Smooth muscle cell (in vitro differentiated cells): ENCODE data around the gene EFNA4. TPM values are rescaled to one million over a fixed set of nuclear protein-coding genes. Genes with fewer than 3 reads are reported as not detected.
"Not testable (repeated sequence)": the region's sequence is repeated elsewhere in the genome, so short reads cannot be mapped to it uniquely, and the experiment has no call there.

Experiments
- DNase-seq: peaks from one replicate; lab custom pipeline; 2025; ENCODE audit not compliant: unreplicated experiment; lab: John Stamatoyannopoulos, UW
- H2AFZ ChIP-seq: fragments of 200-600 bp; sonication (generic); 2 replicates; pipeline ENCODE4 v1.6.0; 2016; ENCODE audit warnings: antibody characterized with exemption, low read depth, mild to moderate bottlenecking
- H3F3A ChIP-seq: fragments of 200-600 bp; sonication (generic); 2 replicates; pipeline ENCODE4 v1.6.0; 2017; ENCODE audit warnings: antibody characterized with exemption, low read depth
- H3K27ac ChIP-seq: fragments of 200-600 bp; sonication (generic); 2 replicates; pipeline ENCODE4 v1.5.1; 2016; ENCODE audit warnings: low read depth, mild to moderate bottlenecking
- H3K27me3 ChIP-seq: fragments of 200-600 bp; sonication (generic); 2 replicates; pipeline ENCODE4 v1.6.1; 2016; ENCODE audit warnings: low read depth, mild to moderate bottlenecking
- H3K36me3 ChIP-seq: fragments of 200-600 bp; sonication (generic); 2 replicates; pipeline ENCODE4 v1.5.1; 2016; ENCODE audit warnings: low read depth
- H3K4me1 ChIP-seq: fragments of 200-600 bp; sonication (generic); 2 replicates; pipeline ENCODE4 v1.5.1; 2016; ENCODE audit warnings: low read depth
- H3K4me2 ChIP-seq: fragments of 200-600 bp; sonication (generic); 2 replicates; pipeline ENCODE4 v1.6.0; 2016; ENCODE audit warnings: mild to moderate bottlenecking
- H3K4me3 ChIP-seq: fragments of 200-600 bp; sonication (generic); 2 replicates; pipeline ENCODE4 v1.5.1; 2016; ENCODE audit warnings: mild to moderate bottlenecking
- H3K79me2 ChIP-seq: fragments of 200-600 bp; sonication (generic); 2 replicates; pipeline ENCODE4 v1.6.0; 2016; ENCODE audit warnings: low read depth, mild to moderate bottlenecking
- H3K9ac ChIP-seq: fragments of 200-600 bp; sonication (generic); 2 replicates; pipeline ENCODE4 v1.6.0; 2016; ENCODE audit warnings: low read depth
- H3K9me3 ChIP-seq: fragments of 200-600 bp; sonication (generic); replicated peaks from 2 replicates; pipeline ENCODE4 v1.5.1; 2016; ENCODE audit warnings: low read depth
- H4K20me1 ChIP-seq: fragments of 200-600 bp; sonication (generic); 2 replicates; pipeline ENCODE4 v1.6.0; 2016; ENCODE audit warnings: low read depth
- WGBS: methylation state at CpG from one replicate; pipeline ENCODE4 v1.1.7; 2016; ENCODE audit warnings: low lambda C conversion rate; 5-methylcytosine and 5-hydroxymethylcytosine counted together
- polyA plus RNA-seq: library from polyadenylated mRNA; unstranded; fragments of >200 nt; fragmentation: Nextera tagmentation; extraction: Ambion mirVana; gene quantifications from 2 replicates; pipeline ENCODE4 v1.2.1, GENCODE V29; 2016
- total RNA-seq: library from RNA; depleted of rRNA; stranded (reverse); fragments of >200 nt; gene quantifications from 2 replicates; pipeline ENCODE4 v1.2.3, GENCODE V29; 2014
- TF ChIP-seq, protein P1 (sequence below): fragments of 200-600 bp; sonication (generic); IDR thresholded peaks from 2 replicates; pipeline ENCODE4 v1.5.1; 2017; ENCODE audit warnings: borderline replicate concordance, mild to moderate bottlenecking, antibody characterized with exemption; ENCODE audit not compliant: insufficient read depth, poor library complexity, severe bottlenecking

EFNA4 gene
- total and polyA plus RNA-seq, 2 experiments from 2014 or later, result 18.1 to 27.6 TPM

DNA sequence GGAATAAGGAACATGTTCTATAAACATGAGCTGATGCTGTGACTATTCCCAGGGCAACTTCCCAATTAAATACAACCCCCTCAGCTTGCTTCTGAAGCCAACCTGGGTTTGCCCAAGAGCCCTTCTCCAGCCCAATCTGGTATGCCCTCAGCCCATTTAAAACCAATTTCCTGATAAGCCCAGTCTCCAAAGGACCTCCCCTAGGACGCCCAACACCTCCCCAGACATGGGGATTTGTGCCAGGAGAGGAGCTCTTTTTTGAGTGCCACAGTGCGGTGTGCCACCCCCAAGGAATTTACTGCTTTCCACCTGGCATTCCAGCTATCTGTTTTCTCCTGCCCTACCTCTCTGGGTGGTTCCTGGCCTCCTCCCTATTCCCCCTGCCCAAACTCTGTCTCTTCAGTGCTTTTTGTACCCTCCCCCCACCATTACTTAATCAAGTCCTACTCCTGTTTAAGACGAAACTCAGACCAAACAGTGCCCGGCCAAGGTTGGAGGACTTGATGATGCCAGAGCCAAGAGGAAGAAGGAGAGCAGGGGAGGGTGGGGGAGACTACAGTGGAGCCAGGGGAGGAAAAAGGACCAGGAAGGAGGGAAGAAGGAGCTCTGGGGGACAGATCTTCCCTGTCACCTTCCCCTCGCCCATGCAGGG is 52.7 kb downstream of the EFNA4 start:
- H3K79me2 ChIP-seq, result no peaks in the 10 kb centered on the region
- H4K20me1 ChIP-seq, result no peaks in the 10 kb centered on the region
- no peaks in the 10 kb centered on the region for H3K36me3 ChIP-seq
- no peak overlapping the region for H3K4me2 ChIP-seq
- H3K4me3 ChIP-seq, result no peak overlapping the region
- H3K27ac ChIP-seq, result no peak overlapping the region
- H2AFZ ChIP-seq, result no peak overlapping the region
- 78% methylated on average over 4 of the region's 5 CpGs for WGBS
- no peaks in the 10 kb centered on the region for H3F3A ChIP-seq
- H3K9ac ChIP-seq, result no peak overlapping the region
- DNase-seq, result no peak
- no peaks in the 10 kb centered on the region for H3K4me1 ChIP-seq
- H3K27me3 ChIP-seq, result peaks cover 6% of the 10 kb centered on the region
- H3K9me3 ChIP-seq, result no peaks in the 10 kb centered on the region
- TF ChIP-seq, protein P1, sequence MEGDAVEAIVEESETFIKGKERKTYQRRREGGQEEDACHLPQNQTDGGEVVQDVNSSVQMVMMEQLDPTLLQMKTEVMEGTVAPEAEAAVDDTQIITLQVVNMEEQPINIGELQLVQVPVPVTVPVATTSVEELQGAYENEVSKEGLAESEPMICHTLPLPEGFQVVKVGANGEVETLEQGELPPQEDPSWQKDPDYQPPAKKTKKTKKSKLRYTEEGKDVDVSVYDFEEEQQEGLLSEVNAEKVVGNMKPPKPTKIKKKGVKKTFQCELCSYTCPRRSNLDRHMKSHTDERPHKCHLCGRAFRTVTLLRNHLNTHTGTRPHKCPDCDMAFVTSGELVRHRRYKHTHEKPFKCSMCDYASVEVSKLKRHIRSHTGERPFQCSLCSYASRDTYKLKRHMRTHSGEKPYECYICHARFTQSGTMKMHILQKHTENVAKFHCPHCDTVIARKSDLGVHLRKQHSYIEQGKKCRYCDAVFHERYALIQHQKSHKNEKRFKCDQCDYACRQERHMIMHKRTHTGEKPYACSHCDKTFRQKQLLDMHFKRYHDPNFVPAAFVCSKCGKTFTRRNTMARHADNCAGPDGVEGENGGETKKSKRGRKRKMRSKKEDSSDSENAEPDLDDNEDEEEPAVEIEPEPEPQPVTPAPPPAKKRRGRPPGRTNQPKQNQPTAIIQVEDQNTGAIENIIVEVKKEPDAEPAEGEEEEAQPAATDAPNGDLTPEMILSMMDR, result no peak

DNA sequence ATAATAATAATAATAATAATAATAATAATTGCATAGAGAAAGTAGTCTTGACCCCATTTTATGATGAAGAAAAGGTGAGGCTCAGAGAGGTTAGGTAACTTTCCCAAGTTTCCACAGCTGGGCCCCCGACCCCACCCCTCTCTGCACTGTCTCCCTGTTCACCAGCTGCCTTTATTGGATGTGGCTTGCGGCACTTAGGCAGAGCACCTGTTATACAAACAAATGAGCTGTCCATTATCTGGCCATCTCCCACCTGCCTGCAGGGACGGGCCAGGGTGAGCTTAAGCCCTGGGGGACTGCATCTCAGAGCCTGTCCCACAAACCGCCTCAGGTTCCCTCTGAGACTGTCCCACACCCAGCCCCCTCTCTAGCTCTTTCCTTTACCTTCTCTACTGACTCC is 54.1 kb downstream of the EFNA4 start:
- Histone ChIP-seq H3K36me3 (no peaks in the 10 kb centered on the region), H3F3A (no peaks in the 10 kb centered on the region), H4K20me1 (no peaks in the 10 kb centered on the region), H3K9ac (no peak overlapping the region), H3K27me3 (peaks cover 6% of the 10 kb centered on the region), H3K4me2 (no peak overlapping the region), H3K79me2 (no peaks in the 10 kb centered on the region), H3K4me3 (no peak overlapping the region), H2AFZ (no peak overlapping the region), H3K4me1 (no peaks in the 10 kb centered on the region), H3K9me3 (no peaks in the 10 kb centered on the region), H3K27ac (no peak overlapping the region)
- WGBS, result 58% methylated on average over 4 of the region's 4 CpGs
- DNase-seq, result no peak
- TF ChIP-seq, protein P1, result no peak

DNA sequence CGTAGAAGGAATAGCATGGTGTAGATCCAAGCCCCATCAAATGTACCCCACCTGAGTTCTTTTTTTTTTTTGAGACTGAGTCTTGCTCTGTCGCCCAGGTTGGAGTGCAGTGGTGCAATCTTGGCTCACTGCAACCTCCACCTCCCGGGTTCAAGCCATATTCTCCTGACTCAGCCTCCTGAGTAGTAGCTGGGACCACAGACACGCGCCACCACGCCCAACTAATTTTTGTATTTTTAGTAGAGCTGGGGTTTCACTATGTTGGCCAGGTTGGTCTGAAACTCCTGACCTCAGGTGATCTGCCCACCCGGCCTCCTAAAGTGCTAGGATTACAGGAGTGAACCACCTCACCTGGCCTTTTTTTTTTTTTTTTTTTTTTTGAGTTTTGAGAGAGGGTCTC is 54.5 kb downstream of the EFNA4 start:
- H4K20me1 ChIP-seq, H3K36me3 ChIP-seq, DNase-seq, H3K27me3 ChIP-seq, H3K4me3 ChIP-seq, H3K4me2 ChIP-seq, H3F3A ChIP-seq, H3K4me1 ChIP-seq, H3K9me3 ChIP-seq, H3K27ac ChIP-seq, H3K79me2 ChIP-seq, H3K9ac ChIP-seq, H2AFZ ChIP-seq: not testable (repeated sequence)
- WGBS, result 87% methylated on average over 7 of the region's 7 CpGs

Other genes with a start within 250 kb of the EFNA4 start
- gene KCNN3, start 193.5 kb upstream of the EFNA4 start, total RNA-seq, result 0.04 and 0.18 TPM in 2 replicates
- gene KCNN3, start 193.5 kb upstream of the EFNA4 start, polyA plus RNA-seq, result 0.14 and 0.77 TPM in 2 replicates
- gene PMVK, start 127.0 kb upstream of the EFNA4 start, total RNA-seq, result 6.0 and 6.7 TPM in 2 replicates
- 31.2 and 40.2 TPM in 2 replicates for gene PMVK, start 127.0 kb upstream of the EFNA4 start, polyA plus RNA-seq
- 39.1 and 41.9 TPM in 2 replicates for gene PBXIP1, start 107.6 kb upstream of the EFNA4 start, total RNA-seq
- 40.5 and 44.1 TPM in 2 replicates for gene PBXIP1, start 107.6 kb upstream of the EFNA4 start, polyA plus RNA-seq
- gene PYGO2, start 102.0 kb upstream of the EFNA4 start, total RNA-seq, result 18.4 and 20.3 TPM in 2 replicates
- 27.9 and 30.0 TPM in 2 replicates for gene PYGO2, start 102.0 kb upstream of the EFNA4 start, polyA plus RNA-seq
- 207 and 216 TPM in 2 replicates for gene SHC1, start 93.0 kb upstream of the EFNA4 start, total RNA-seq
- 214 and 249 TPM in 2 replicates for gene SHC1, start 93.0 kb upstream of the EFNA4 start, polyA plus RNA-seq
- 41.6 and 46.3 TPM in 2 replicates for gene CKS1B, start 89.1 kb upstream of the EFNA4 start, total RNA-seq
- 115 and 116 TPM in 2 replicates for gene CKS1B, start 89.1 kb upstream of the EFNA4 start, polyA plus RNA-seq
- gene FLAD1, start 80.4 kb upstream of the EFNA4 start, total RNA-seq, result 30.7 and 31.1 TPM in 2 replicates
- gene FLAD1, start 80.4 kb upstream of the EFNA4 start, polyA plus RNA-seq, result 51.4 and 52.1 TPM in 2 replicates
- not detected in 2 replicates for gene LENEP, start 70.2 kb upstream of the EFNA4 start, total RNA-seq
- gene LENEP, start 70.2 kb upstream of the EFNA4 start, polyA plus RNA-seq, result not detected in 2 replicates
- gene ZBTB7B, start 60.9 kb upstream of the EFNA4 start, total RNA-seq, result 15.3 and 15.5 TPM in 2 replicates
- gene ZBTB7B, start 60.9 kb upstream of the EFNA4 start, polyA plus RNA-seq, result 7.5 and 10.0 TPM in 2 replicates
- 1.1 TPM in 1 of 2 replicates, not detected in the other for gene DCST2, start 30.0 kb upstream of the EFNA4 start, total RNA-seq
- 1.2 and 1.3 TPM in 2 replicates for gene DCST2, start 30.0 kb upstream of the EFNA4 start, polyA plus RNA-seq
- gene DCST1, start 29.9 kb upstream of the EFNA4 start, total RNA-seq, result not detected in 2 replicates
- gene DCST1, start 29.9 kb upstream of the EFNA4 start, polyA plus RNA-seq, result not detected in 2 replicates
- gene ADAM15, start 12.4 kb upstream of the EFNA4 start, total RNA-seq, result 29.8 and 45.4 TPM in 2 replicates
- 41.2 and 49.4 TPM in 2 replicates for gene ADAM15, start 12.4 kb upstream of the EFNA4 start, polyA plus RNA-seq
- 5.2 and 7.1 TPM in 2 replicates for gene EFNA3, start 15.1 kb downstream of the EFNA4 start, total RNA-seq
- gene EFNA3, start 15.1 kb downstream of the EFNA4 start, polyA plus RNA-seq, result 9.1 and 10.0 TPM in 2 replicates
- gene EFNA1, start 64.1 kb downstream of the EFNA4 start, total RNA-seq, result 14.4 and 20.9 TPM in 2 replicates
- 16.4 and 53.5 TPM in 2 replicates for gene EFNA1, start 64.1 kb downstream of the EFNA4 start, polyA plus RNA-seq
- 44.5 and 44.7 TPM in 2 replicates for gene SLC50A1, start 72.1 kb downstream of the EFNA4 start, total RNA-seq
- 98.0 and 109 TPM in 2 replicates for gene SLC50A1, start 72.1 kb downstream of the EFNA4 start, polyA plus RNA-seq
- 51.5 and 69.1 TPM in 2 replicates for gene DPM3, start 76.8 kb downstream of the EFNA4 start, total RNA-seq
- gene DPM3, start 76.8 kb downstream of the EFNA4 start, polyA plus RNA-seq, result 75.8 and 79.9 TPM in 2 replicates
- gene KRTCAP2, start 109.6 kb downstream of the EFNA4 start, total RNA-seq, result 192 and 283 TPM in 2 replicates
- 607 and 642 TPM in 2 replicates for gene KRTCAP2, start 109.6 kb downstream of the EFNA4 start, polyA plus RNA-seq
- gene TRIM46, start 110.1 kb downstream of the EFNA4 start, total RNA-seq, result 1.5 and 3.8 TPM in 2 replicates
- gene TRIM46, start 110.1 kb downstream of the EFNA4 start, polyA plus RNA-seq, result 3.6 and 4.3 TPM in 2 replicates
- 17.2 and 28.5 TPM in 2 replicates for gene THBS3, start 144.2 kb downstream of the EFNA4 start, total RNA-seq
- gene THBS3, start 144.2 kb downstream of the EFNA4 start, polyA plus RNA-seq, result 15.7 and 20.1 TPM in 2 replicates
- 45.2 and 55.4 TPM in 2 replicates for gene MTX1, start 145.0 kb downstream of the EFNA4 start, total RNA-seq
- 98.4 and 109 TPM in 2 replicates for gene MTX1, start 145.0 kb downstream of the EFNA4 start, polyA plus RNA-seq
- gene ENTREP3, start 191.7 kb downstream of the EFNA4 start, total RNA-seq, result 7.0 and 14.7 TPM in 2 replicates
- 26.5 and 30.9 TPM in 2 replicates for gene ENTREP3, start 191.7 kb downstream of the EFNA4 start, polyA plus RNA-seq
- gene SCAMP3, start 198.6 kb downstream of the EFNA4 start, total RNA-seq, result 51.4 and 52.1 TPM in 2 replicates
- gene SCAMP3, start 198.6 kb downstream of the EFNA4 start, polyA plus RNA-seq, result 118 and 151 TPM in 2 replicates
- 23.6 and 25.5 TPM in 2 replicates for gene CLK2, start 209.8 kb downstream of the EFNA4 start, total RNA-seq
- 23.5 and 32.2 TPM in 2 replicates for gene CLK2, start 209.8 kb downstream of the EFNA4 start, polyA plus RNA-seq
- 0.49 and 0.72 TPM in 2 replicates for gene HCN3, start 213.7 kb downstream of the EFNA4 start, total RNA-seq
- gene HCN3, start 213.7 kb downstream of the EFNA4 start, polyA plus RNA-seq, result 1.2 and 1.6 TPM in 2 replicates
- gene PKLR, start 237.7 kb downstream of the EFNA4 start, total RNA-seq, result 0.09 TPM in 1 of 2 replicates, not detected in the other
- gene PKLR, start 237.7 kb downstream of the EFNA4 start, polyA plus RNA-seq, result 0.07 TPM in 1 of 2 replicates, not detected in the other
- 104 and 136 TPM in 2 replicates for gene FDPS, start 245.1 kb downstream of the EFNA4 start, total RNA-seq
- 208 and 299 TPM in 2 replicates for gene FDPS, start 245.1 kb downstream of the EFNA4 start, polyA plus RNA-seq